Measurements from ENCODE around the gene ZDHHC17. TPM values are rescaled to one million over a fixed set of nuclear protein-coding genes. Genes with fewer than 3 reads are reported as not detected.
"Not testable (repeated sequence)": the region's sequence is repeated elsewhere in the genome, so short reads cannot be mapped to it uniquely, and the experiment has no call there.

Gene ZDHHC17
- total RNA-seq, 2 experiments from 2014 or later = 36.4 to 42.6 TPM

DNA sequence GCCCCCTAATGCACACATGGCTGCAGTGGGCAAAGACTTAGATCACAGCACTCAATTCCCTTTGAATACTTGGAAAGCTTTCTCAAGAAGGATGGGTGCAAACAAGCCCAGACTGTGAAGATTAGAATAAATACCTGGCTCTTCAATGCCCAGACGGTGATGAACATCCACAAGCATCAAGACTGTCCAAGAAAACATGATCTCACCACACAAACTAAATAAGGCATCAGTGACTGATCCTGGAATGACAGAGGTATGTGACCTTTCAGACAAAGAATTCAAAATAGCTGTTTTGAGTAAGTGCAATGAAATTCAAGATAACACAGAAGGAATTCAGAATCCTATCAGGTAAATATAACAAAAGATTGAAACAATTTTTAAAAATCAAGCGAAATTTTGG, 43.8 kb upstream of the ZDHHC17 start:
- H3K27ac ChIP-seq (ENCODE audit: low read depth in 1 of 2, low read length in 2 of 2) = no peak overlapping the region
- no peaks in the 10 kb centered on the region for H3K4me1 Mint-ChIP-seq (ENCODE audit: low read depth)
- intact Hi-C loops (cut with DNase I, micrococcal nuclease) = no loop called here
- no peak overlapping the region for H3K4me3 Mint-ChIP-seq
- H3K27ac Mint-ChIP-seq = no peak overlapping the region
- peaks cover 4% of the 10 kb centered on the region in 2 experiments for H3K27me3 ChIP-seq (ENCODE audit: control insufficient read depth in 1 of 2, insufficient read depth in 2 of 2, low read length in 2 of 2)
- TF ChIP-seq, protein P1, sequence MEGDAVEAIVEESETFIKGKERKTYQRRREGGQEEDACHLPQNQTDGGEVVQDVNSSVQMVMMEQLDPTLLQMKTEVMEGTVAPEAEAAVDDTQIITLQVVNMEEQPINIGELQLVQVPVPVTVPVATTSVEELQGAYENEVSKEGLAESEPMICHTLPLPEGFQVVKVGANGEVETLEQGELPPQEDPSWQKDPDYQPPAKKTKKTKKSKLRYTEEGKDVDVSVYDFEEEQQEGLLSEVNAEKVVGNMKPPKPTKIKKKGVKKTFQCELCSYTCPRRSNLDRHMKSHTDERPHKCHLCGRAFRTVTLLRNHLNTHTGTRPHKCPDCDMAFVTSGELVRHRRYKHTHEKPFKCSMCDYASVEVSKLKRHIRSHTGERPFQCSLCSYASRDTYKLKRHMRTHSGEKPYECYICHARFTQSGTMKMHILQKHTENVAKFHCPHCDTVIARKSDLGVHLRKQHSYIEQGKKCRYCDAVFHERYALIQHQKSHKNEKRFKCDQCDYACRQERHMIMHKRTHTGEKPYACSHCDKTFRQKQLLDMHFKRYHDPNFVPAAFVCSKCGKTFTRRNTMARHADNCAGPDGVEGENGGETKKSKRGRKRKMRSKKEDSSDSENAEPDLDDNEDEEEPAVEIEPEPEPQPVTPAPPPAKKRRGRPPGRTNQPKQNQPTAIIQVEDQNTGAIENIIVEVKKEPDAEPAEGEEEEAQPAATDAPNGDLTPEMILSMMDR (IDR thresholded peaks at IDR 0.05) = no peak
- no peak for ATAC-seq (ENCODE audit: poor library complexity)
- no peak for DNase-seq
- H3K27me3 Mint-ChIP-seq = no peaks in the 10 kb centered on the region
- no peaks in the 10 kb centered on the region for H3K36me3 Mint-ChIP-seq (ENCODE audit: low read depth)
- no peaks in the 10 kb centered on the region for H3K9me3 ChIP-seq (ENCODE audit: control insufficient read depth in 1 of 2, insufficient read depth in 1 of 2, low read length in 2 of 2)
- POLR2A ChIA-PET = no interaction called here
- CTCF ChIA-PET = interaction anchor here (1.6 kb wide), 1 partner anchor 12 kb away, joined by 5 read pairs; no protein-coding TSS in a partner anchor
- H3K9me3 Mint-ChIP-seq = no peaks in the 10 kb centered on the region
- no peak overlapping the region for H3K4me3 ChIP-seq (ENCODE audit: low read length)
- H3K4me1 ChIP-seq (ENCODE audit: insufficient read depth, low read length) = no peaks in the 10 kb centered on the region
- H3K36me3 ChIP-seq (ENCODE audit: insufficient read depth, low read length) = no peaks in the 10 kb centered on the region

DNA sequence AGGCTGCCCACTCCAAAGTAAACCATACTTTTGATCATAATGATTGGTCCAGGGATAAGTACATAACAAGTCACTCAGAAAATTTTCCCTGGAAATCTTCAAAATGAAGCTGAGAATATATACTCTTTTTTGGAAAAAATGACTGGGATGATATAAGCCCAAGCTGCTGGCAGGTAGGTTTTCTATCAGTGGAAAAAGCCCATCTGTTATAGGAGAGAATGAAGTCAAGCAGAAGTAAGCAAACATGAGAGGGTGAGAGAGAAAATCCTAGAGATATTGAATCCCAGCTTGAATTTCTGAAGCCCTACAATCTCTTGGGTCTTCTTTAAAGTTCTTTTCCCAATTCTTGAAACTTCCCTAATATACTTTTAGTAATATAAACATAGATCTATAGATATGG, 37.3 kb upstream of the ZDHHC17 start:
- ChIA-PET POLR2A (no interaction called here), CTCF (no interaction called here)
- TF ChIP-seq, protein P1 (IDR thresholded peaks at IDR 0.05) = no peak
- Histone ChIP-seq H3K9me3 (ENCODE audit: control insufficient read depth in 1 of 2, insufficient read depth in 1 of 2, low read length in 2 of 2) (no peaks in the 10 kb centered on the region), H3K4me1 (ENCODE audit: insufficient read depth, low read length) (no peaks in the 10 kb centered on the region), H3K27me3 (ENCODE audit: control insufficient read depth in 1 of 2, insufficient read depth in 2 of 2, low read length in 2 of 2) (no peaks in the 10 kb centered on the region), H3K27ac (ENCODE audit: low read depth in 1 of 2, low read length in 2 of 2) (no peak overlapping the region), H3K4me3 (ENCODE audit: low read length) (no peak overlapping the region), H3K36me3 (ENCODE audit: insufficient read depth, low read length) (no peaks in the 10 kb centered on the region)
- intact Hi-C loops (cut with DNase I, micrococcal nuclease) = no loop called here
- DNase-seq = no peak
- no peak overlapping the region for H3K4me3 Mint-ChIP-seq
- no peak for ATAC-seq (ENCODE audit: poor library complexity)
- H3K36me3 Mint-ChIP-seq (ENCODE audit: low read depth) = no peaks in the 10 kb centered on the region
- no peaks in the 10 kb centered on the region for H3K27me3 Mint-ChIP-seq
- no peaks in the 10 kb centered on the region for H3K4me1 Mint-ChIP-seq (ENCODE audit: low read depth)
- H3K27ac Mint-ChIP-seq = no peak overlapping the region
- H3K9me3 Mint-ChIP-seq = no peaks in the 10 kb centered on the region

DNA sequence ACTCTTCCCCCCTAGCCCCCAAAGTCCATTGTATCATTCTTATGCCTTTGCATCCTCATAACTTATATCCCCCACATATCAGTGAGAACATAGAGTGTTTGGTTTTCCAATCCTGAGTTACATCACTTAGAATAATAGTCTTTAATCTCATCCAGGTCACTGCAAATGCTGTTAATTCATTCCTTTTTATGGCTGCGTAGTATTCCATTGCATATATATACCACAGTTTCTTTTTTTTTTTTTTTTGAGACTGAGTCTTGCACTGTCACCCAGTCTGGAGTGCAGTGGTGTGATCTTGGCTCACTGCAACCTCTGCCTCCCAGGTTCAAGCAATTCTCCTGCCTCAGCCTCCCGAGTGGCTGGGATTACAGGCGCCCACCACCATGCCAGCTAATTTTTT, 31.7 kb upstream of the ZDHHC17 start:
- POLR2A ChIA-PET; intact Hi-C loops (cut with DNase I, micrococcal nuclease); H3K4me1 ChIP-seq (ENCODE audit: insufficient read depth, low read length); H3K36me3 ChIP-seq (ENCODE audit: insufficient read depth, low read length); H3K27me3 ChIP-seq (ENCODE audit: control insufficient read depth in 1 of 2, insufficient read depth in 2 of 2, low read length in 2 of 2); H3K27ac ChIP-seq (ENCODE audit: low read depth in 1 of 2, low read length in 2 of 2); ATAC-seq (ENCODE audit: poor library complexity); H3K9me3 ChIP-seq (ENCODE audit: control insufficient read depth in 1 of 2, insufficient read depth in 1 of 2, low read length in 2 of 2); H3K27ac Mint-ChIP-seq; H3K36me3 Mint-ChIP-seq (ENCODE audit: low read depth); H3K4me3 Mint-ChIP-seq; CTCF ChIA-PET; H3K9me3 Mint-ChIP-seq; H3K27me3 Mint-ChIP-seq; H3K4me1 Mint-ChIP-seq (ENCODE audit: low read depth); DNase-seq; H3K4me3 ChIP-seq (ENCODE audit: low read length): not testable (repeated sequence)

DNA sequence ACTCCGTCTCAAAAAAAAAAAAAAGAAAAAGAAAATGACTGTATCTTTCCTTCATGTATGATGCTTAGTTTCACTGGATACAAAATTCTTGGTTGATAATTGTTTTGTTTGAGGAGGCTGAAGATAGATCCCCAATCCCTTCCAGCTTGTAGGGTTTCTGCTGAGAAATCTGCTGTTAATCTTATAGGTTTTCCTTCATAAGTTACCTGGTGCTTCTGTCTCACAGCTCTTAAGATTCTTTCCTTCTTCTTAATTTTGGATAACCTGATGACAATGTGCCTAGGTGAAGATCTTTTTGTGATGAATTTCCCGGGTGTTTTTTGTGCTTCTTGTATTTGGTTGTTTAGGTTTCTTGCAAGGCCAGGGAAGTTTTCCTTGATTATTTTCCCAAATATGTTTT, 26.2 kb upstream of the ZDHHC17 start:
- not testable (repeated sequence) for H3K36me3 Mint-ChIP-seq (ENCODE audit: low read depth)

More for the DNA sequence above, 26.2 kb upstream of the ZDHHC17 start:
- H3K4me3 ChIP-seq (ENCODE audit: low read length); H3K27ac Mint-ChIP-seq; POLR2A ChIA-PET; H3K27ac ChIP-seq (ENCODE audit: low read depth in 1 of 2, low read length in 2 of 2); H3K4me3 Mint-ChIP-seq; H3K27me3 Mint-ChIP-seq; intact Hi-C loops (cut with DNase I, micrococcal nuclease); DNase-seq; H3K9me3 ChIP-seq (ENCODE audit: control insufficient read depth in 1 of 2, insufficient read depth in 1 of 2, low read length in 2 of 2); ATAC-seq (ENCODE audit: poor library complexity); H3K27me3 ChIP-seq (ENCODE audit: control insufficient read depth in 1 of 2, insufficient read depth in 2 of 2, low read length in 2 of 2); H3K4me1 Mint-ChIP-seq (ENCODE audit: low read depth); CTCF ChIA-PET; H3K36me3 ChIP-seq (ENCODE audit: insufficient read depth, low read length); H3K4me1 ChIP-seq (ENCODE audit: insufficient read depth, low read length): not testable (repeated sequence)
- peaks cover 12% of the 10 kb centered on the region for H3K9me3 Mint-ChIP-seq

Data from CD4-positive, alpha-beta T cell (primary cell).